ENCODE measurements around the gene CYB561. TPM values are rescaled to one million over a fixed set of nuclear protein-coding genes. Genes with fewer than 3 reads are reported as not detected.

Gene CYB561
- total RNA-seq, 1 experiment from 2014 or later, result 67.6 TPM

DNA sequence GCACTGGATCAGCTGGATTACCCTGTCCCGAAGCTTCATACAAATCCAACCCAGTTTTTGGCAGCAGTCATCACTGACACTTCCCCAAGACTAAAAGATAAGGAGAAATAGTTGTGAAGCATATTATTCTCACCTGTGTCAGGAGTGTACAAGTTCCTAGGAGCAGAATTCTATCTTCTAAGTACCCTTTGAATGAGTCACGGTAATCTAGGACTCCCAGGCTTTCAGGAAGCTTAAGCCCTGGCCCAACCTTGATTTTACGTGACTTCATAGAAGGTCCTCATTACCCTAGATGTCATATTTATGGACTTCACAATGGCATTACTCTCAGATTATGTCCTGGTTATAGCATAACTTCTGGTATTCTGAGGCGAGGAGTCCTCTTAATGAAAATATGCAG is 31.9 kb downstream of the CYB561 start:
- Histone ChIP-seq H3K27me3 (ENCODE audit: insufficient read depth, low read length) (no peaks in the 10 kb centered on the region), H3K9me3 (ENCODE audit: control insufficient read depth in 1 of 2, insufficient read depth in 1 of 2, low read depth in 1 of 2, low read length in 2 of 2) (no peaks in the 10 kb centered on the region), H3K9me2 (ENCODE audit: insufficient read depth) (no peaks in the 10 kb centered on the region), H3K4me3 (replicated peaks in 1 of 2; ENCODE audit: low read depth in 1 of 2, low read length in 2 of 2) (no peak overlapping the region), H3K4me2 (ENCODE audit: low read length) (no peak overlapping the region), H3K36me3 (ENCODE audit: control insufficient read depth in 1 of 2, insufficient read depth in 2 of 2, low read length in 2 of 2) (0 out of 4 replicates have a peak, but pooled peaks cover 0 to 2% of the 10 kb centered on the region in 2 experiments), H3K4me1 (ENCODE audit: control insufficient read depth in 1 of 2, insufficient read depth in 2 of 2, low read length in 2 of 2) (no peaks in the 10 kb centered on the region), H2AFZ (ENCODE audit: low read depth, low read length, poor library complexity, severe bottlenecking) (no peak overlapping the region), H3K27ac (ENCODE audit: low read depth, low read length) (no peak overlapping the region), H3K79me2 (ENCODE audit: insufficient read depth, low read length) (no peaks in the 10 kb centered on the region), H3K9ac (ENCODE audit: low read length) (no peak overlapping the region), H4K20me1 (ENCODE audit: insufficient read depth) (no peaks in the 10 kb centered on the region)
- no TSS peak for BruUV-seq (replicated peaks)
- no peak for DNase-seq (ENCODE audit: low read depth, low spot score)
- intact Hi-C loops (cut with micrococcal nuclease), result no loop called here
- no peak for ATAC-seq
- ChIA-PET CTCF (interaction anchor here (1.5 kb wide), 1 partner anchor 11 kb away, joined by 5 read pairs; no protein-coding TSS in a partner anchor), RAD21 (ENCODE audit: low non-redundant PET in 1 of 2, low total read pairs in 2 of 2, uncharacterized antibody in 2 of 2, unreplicated experiment in 2 of 2) (no interaction called here), POLR2A (no interaction called here)
- TF ChIP-seq SP1 (IDR thresholded peaks at IDR 0.05; ENCODE audit: low read depth) (no peak), EZH2 (IDR thresholded peaks at IDR 0.05) (no peak), SIN3A (IDR thresholded peaks at IDR 0.05; ENCODE audit: low read depth) (no peak), TCF7L2 (IDR thresholded peaks at IDR 0.05; ENCODE audit: borderline replicate concordance, extremely low read depth, insufficient read depth, insufficient read length) (no peak), ELF1 (IDR thresholded peaks at IDR 0.05; ENCODE audit: borderline replicate concordance, low read depth) (no peak), POLR2AphosphoS5 (IDR thresholded peaks at IDR 0.05; ENCODE audit: low read depth, low read length) (no peak), EZH2phosphoT487 (IDR thresholded peaks at IDR 0.05; ENCODE audit: borderline replicate concordance) (no peak), YY1 (IDR thresholded peaks at IDR 0.05; ENCODE audit: extremely low read depth, insufficient replicate concordance, low read depth, low read length) (no peak), JUND (IDR thresholded peaks at IDR 0.05) (no peak), CBX3 (IDR thresholded peaks at IDR 0.05; ENCODE audit: low read depth) (no peak), CEBPB (IDR thresholded peaks at IDR 0.05; ENCODE audit: low read depth) (no peak), ZFX (IDR thresholded peaks at IDR 0.05) (no peak), EGR1 (IDR thresholded peaks at IDR 0.05; ENCODE audit: low read depth) (no peak), POLR2A (IDR thresholded peaks at IDR 0.05; ENCODE audit: borderline replicate concordance, extremely low read depth, insufficient read depth, insufficient read length) (no peak), ATF3 (IDR thresholded peaks at IDR 0.05) (no peak)
- TF ChIP-seq, protein P1, sequence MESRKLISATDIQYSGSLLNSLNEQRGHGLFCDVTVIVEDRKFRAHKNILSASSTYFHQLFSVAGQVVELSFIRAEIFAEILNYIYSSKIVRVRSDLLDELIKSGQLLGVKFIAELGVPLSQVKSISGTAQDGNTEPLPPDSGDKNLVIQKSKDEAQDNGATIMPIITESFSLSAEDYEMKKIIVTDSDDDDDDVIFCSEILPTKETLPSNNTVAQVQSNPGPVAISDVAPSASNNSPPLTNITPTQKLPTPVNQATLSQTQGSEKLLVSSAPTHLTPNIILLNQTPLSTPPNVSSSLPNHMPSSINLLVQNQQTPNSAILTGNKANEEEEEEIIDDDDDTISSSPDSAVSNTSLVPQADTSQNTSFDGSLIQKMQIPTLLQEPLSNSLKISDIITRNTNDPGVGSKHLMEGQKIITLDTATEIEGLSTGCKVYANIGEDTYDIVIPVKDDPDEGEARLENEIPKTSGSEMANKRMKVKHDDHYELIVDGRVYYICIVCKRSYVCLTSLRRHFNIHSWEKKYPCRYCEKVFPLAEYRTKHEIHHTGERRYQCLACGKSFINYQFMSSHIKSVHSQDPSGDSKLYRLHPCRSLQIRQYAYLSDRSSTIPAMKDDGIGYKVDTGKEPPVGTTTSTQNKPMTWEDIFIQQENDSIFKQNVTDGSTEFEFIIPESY (IDR thresholded peaks at IDR 0.05; ENCODE audit: extremely low read depth, insufficient replicate concordance, low read length), result no peak
- TF ChIP-seq, protein P2, sequence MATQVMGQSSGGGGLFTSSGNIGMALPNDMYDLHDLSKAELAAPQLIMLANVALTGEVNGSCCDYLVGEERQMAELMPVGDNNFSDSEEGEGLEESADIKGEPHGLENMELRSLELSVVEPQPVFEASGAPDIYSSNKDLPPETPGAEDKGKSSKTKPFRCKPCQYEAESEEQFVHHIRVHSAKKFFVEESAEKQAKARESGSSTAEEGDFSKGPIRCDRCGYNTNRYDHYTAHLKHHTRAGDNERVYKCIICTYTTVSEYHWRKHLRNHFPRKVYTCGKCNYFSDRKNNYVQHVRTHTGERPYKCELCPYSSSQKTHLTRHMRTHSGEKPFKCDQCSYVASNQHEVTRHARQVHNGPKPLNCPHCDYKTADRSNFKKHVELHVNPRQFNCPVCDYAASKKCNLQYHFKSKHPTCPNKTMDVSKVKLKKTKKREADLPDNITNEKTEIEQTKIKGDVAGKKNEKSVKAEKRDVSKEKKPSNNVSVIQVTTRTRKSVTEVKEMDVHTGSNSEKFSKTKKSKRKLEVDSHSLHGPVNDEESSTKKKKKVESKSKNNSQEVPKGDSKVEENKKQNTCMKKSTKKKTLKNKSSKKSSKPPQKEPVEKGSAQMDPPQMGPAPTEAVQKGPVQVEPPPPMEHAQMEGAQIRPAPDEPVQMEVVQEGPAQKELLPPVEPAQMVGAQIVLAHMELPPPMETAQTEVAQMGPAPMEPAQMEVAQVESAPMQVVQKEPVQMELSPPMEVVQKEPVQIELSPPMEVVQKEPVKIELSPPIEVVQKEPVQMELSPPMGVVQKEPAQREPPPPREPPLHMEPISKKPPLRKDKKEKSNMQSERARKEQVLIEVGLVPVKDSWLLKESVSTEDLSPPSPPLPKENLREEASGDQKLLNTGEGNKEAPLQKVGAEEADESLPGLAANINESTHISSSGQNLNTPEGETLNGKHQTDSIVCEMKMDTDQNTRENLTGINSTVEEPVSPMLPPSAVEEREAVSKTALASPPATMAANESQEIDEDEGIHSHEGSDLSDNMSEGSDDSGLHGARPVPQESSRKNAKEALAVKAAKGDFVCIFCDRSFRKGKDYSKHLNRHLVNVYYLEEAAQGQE (IDR thresholded peaks at IDR 0.05; ENCODE audit: low read depth), result no peak

All from HCT116 (cell line).